Mesendoderm (in vitro differentiated cells): ENCODE data around the gene SLC44A2. TPM values are rescaled to one million over a fixed set of nuclear protein-coding genes. Genes with fewer than 3 reads are reported as not detected.
A peak's percentile ranks its signal among the peaks of the same experiment; 100 is the strongest.

ENCODE experiments used
- DNase-seq: peaks from one replicate; pipeline ENCODE4 v3.0.0; 2013
- H2AK5ac ChIP-seq: 2 replicates; pipeline ENCODE4 v1.6.1; 2013; ENCODE audit warnings: low read length, inconsistent platforms
- H2BK120ac ChIP-seq: 2 replicates; pipeline ENCODE4 v1.6.1; 2013; ENCODE audit warnings: low read depth, mild to moderate bottlenecking, low read length, moderate library complexity, mixed read lengths
- H2BK15ac ChIP-seq: replicated peaks from 2 replicates; pipeline ENCODE4 v1.6.1; 2013; ENCODE audit warnings: low read depth, mild to moderate bottlenecking, moderate library complexity
- H2BK5ac ChIP-seq: 2 replicates; pipeline ENCODE4 v1.6.1; 2013; ENCODE audit warnings: low read length, inconsistent platforms
- H3K18ac ChIP-seq: 2 replicates; pipeline ENCODE4 v1.6.1; 2013; ENCODE audit warnings: mild to moderate bottlenecking, low read length, mixed read lengths
- H3K23ac ChIP-seq: one replicate; pipeline ENCODE4 v1.6.1; 2013; ENCODE audit warnings: low read length
- H3K27ac ChIP-seq: 2 replicates; pipeline ENCODE4 v1.5.1; 2013; ENCODE audit warnings: low read depth, mild to moderate bottlenecking, inconsistent platforms, low read length, moderate library complexity
- H3K27me3 ChIP-seq: 2 replicates; pipeline ENCODE4 v1.6.1; 2013; ENCODE audit warnings: low read length, control low read depth, mild to moderate bottlenecking, inconsistent platforms; ENCODE audit not compliant: insufficient read depth, poor library complexity
- H3K36me3 ChIP-seq: 2 replicates; pipeline ENCODE4 v1.6.1; 2013; ENCODE audit warnings: low read length, inconsistent platforms; ENCODE audit not compliant: control insufficient read depth, insufficient read depth
- H3K4ac ChIP-seq: one replicate; pipeline ENCODE4 v1.6.1; 2013; ENCODE audit warnings: low read depth, mild to moderate bottlenecking, low read length, moderate library complexity
- H3K4me1 ChIP-seq: 2 replicates; pipeline ENCODE4 v1.6.1; 2013; ENCODE audit warnings: low read depth, low read length, inconsistent platforms; ENCODE audit not compliant: control insufficient read depth
- H3K4me2 ChIP-seq: 2 replicates; pipeline ENCODE4 v1.6.1; 2013; ENCODE audit warnings: low read length
- H3K4me3 ChIP-seq: 2 replicates; pipeline ENCODE4 v1.5.1; 2013; ENCODE audit warnings: mild to moderate bottlenecking, low read length
- H3K56ac ChIP-seq: one replicate; pipeline ENCODE4 v1.6.1; 2013; ENCODE audit warnings: low read length
- H3K79me1 ChIP-seq: 2 replicates; pipeline ENCODE4 v1.6.1; 2013; ENCODE audit warnings: low read length, inconsistent platforms
- H3K79me2 ChIP-seq: 2 replicates; pipeline ENCODE4 v1.6.1; 2013; ENCODE audit warnings: mild to moderate bottlenecking, low read length; ENCODE audit not compliant: control insufficient read depth, insufficient read depth
- H3K9ac ChIP-seq: 2 replicates; pipeline ENCODE4 v1.6.1; 2013; ENCODE audit warnings: low read length, inconsistent platforms
- H4K5ac ChIP-seq: one replicate; pipeline ENCODE4 v1.6.1; 2013; ENCODE audit warnings: low read length
- H4K8ac ChIP-seq: one replicate; pipeline ENCODE4 v1.6.1; 2013; ENCODE audit warnings: low read depth, mild to moderate bottlenecking, control low read depth, low read length, moderate library complexity
- WGBS: extraction: QIAGEN DNeasy Blood & Tissue Kit; methylation state at CpG from one replicate; pipeline ENCODE4 v1.1.7; 2013; ENCODE audit warnings: low lambda C conversion rate, missing lambda C conversion rate; ENCODE audit not compliant: insufficient coverage; ENCODE audit errors: extremely low coverage; 5-methylcytosine and 5-hydroxymethylcytosine counted together
- polyA plus RNA-seq, 2 experiments: library from polyadenylated mRNA; stranded (reverse); fragments of 200-250 nt; gene quantifications; one replicate each; pipeline ENCODE4 v1.2.3, GENCODE V29; 2013

SLC44A2 gene
- polyA plus RNA-seq (2013, experiment 1 of 2) = 93.4 TPM
- 90.6 TPM for polyA plus RNA-seq (2013, experiment 2 of 2)

DNA sequence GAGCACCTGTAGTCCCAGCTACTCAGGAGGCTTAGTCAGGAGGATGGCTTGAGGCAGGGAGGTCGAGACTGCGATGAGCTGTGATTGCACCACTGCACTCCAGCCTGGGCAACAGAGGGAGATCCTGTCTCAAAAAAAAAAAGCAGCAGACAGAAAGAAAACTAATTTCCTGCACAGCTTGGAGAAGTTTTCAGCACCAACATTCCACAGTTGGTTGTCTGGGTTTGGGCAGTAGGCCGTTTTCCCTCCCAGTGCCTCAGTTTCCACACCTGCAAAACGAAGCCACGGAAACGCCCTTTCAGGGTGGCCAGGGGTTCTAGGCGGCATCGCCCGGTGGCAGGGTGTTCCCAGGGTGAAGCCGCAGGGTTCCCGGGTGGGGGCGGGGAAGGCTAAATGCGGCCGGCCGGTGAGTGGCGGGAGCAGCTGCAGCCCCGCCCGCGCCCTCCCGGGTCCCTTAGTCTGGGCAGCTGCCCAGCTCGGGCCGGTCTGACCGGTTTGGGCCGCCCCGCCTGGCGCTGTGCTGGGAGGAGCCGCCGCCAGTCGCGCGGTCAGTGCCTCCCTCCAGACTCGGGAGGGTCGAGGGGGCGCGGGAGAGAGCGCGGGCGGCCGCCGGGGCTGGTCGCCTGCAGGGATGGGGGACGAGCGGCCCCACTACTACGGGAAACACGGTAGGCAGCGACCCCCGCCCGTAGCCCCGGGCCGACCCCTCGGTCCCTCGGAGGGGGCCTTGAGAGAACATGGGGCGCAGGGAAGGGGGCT lies at the start of gene SLC44A2:
Gene SLC44A2, plus strand, starts transcription at position 551 of the 759 bp plus-strand sequence. Its CDS starts 81 bp downstream, at position 632.
- H2BK5ac ChIP-seq = peak within 1 kb of the TSS; percentile 35
- H3K4me2 ChIP-seq = peak within 1 kb of the TSS; percentile 83
- H2BK15ac ChIP-seq = no peak within 1 kb of the TSS
- H3K79me1 ChIP-seq = peaks cover 4% of the 10 kb centered on the region
- no CpG with 5 or more reads among the region's 53 CpGs for WGBS
- H3K18ac ChIP-seq = peak within 1 kb of the TSS; percentile 72
- peak within 1 kb of the TSS; percentile 80 for H3K23ac ChIP-seq
- DNase-seq = peak; percentile 82
- H3K4ac ChIP-seq = peak within 1 kb of the TSS; percentile 11
- H3K4me3 ChIP-seq = peak within 1 kb of the TSS; percentile 47
- peak within 1 kb of the TSS; percentile 66 for H3K27ac ChIP-seq
- no peak within 1 kb of the TSS for H2AK5ac ChIP-seq
- peaks cover 3% of the 10 kb centered on the region for H3K36me3 ChIP-seq
- peak within 1 kb of the TSS; percentile 91 for H3K56ac ChIP-seq
- H2BK120ac ChIP-seq = peak within 1 kb of the TSS; percentile 17
- H4K8ac ChIP-seq = no peak within 1 kb of the TSS
- H3K79me2 ChIP-seq = peaks cover 4% of the 10 kb centered on the region
- peak within 1 kb of the TSS; percentile 85 for H3K9ac ChIP-seq
- H3K4me1 ChIP-seq = no peaks in the 10 kb centered on the region
- no peaks in the 10 kb centered on the region for H3K27me3 ChIP-seq
- no peak within 1 kb of the TSS for H4K5ac ChIP-seq

DNA sequence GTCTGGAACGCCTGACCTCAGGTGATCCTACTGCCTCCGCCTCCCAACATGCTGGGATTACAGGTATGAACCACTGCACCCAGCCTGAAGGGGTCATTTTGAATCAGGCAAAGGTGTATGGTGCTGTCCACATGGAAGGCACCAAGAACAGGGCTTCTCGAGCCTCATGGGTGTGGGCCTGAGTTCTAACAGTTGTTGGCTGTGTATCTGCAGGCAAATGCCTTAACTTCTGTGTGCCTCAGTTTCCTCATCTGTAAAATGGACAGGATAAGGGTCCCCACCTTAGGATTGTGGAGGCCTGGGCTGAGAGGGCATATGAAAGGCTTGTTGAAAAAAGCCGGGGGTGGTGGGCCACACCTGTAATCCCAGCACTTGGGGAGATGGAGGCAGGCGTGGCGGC lies 47.4 kb upstream of the SLC44A2 start:
- H4K5ac ChIP-seq = no peak overlapping the region
- H3K56ac ChIP-seq = no peak overlapping the region
- H3K4me3 ChIP-seq = no peak overlapping the region
- no peak overlapping the region for H3K27ac ChIP-seq
- DNase-seq = no peak
- no CpG with 5 or more reads among the region's 6 CpGs for WGBS
- no peak overlapping the region for H3K4me2 ChIP-seq
- no peaks in the 10 kb centered on the region for H3K79me1 ChIP-seq
- H3K36me3 ChIP-seq = peaks cover 1% of the 10 kb centered on the region
- no peaks in the 10 kb centered on the region for H3K27me3 ChIP-seq
- no peak overlapping the region for H2BK120ac ChIP-seq
- no peaks in the 10 kb centered on the region for H3K79me2 ChIP-seq
- H2AK5ac ChIP-seq = no peak overlapping the region
- H3K18ac ChIP-seq = no peak overlapping the region
- no peak overlapping the region for H2BK15ac ChIP-seq
- H2BK5ac ChIP-seq = no peak overlapping the region
- no peak overlapping the region for H4K8ac ChIP-seq
- H3K23ac ChIP-seq = no peak overlapping the region
- H3K4ac ChIP-seq = no peak overlapping the region
- no peaks in the 10 kb centered on the region for H3K4me1 ChIP-seq
- no peak overlapping the region for H3K9ac ChIP-seq

DNA sequence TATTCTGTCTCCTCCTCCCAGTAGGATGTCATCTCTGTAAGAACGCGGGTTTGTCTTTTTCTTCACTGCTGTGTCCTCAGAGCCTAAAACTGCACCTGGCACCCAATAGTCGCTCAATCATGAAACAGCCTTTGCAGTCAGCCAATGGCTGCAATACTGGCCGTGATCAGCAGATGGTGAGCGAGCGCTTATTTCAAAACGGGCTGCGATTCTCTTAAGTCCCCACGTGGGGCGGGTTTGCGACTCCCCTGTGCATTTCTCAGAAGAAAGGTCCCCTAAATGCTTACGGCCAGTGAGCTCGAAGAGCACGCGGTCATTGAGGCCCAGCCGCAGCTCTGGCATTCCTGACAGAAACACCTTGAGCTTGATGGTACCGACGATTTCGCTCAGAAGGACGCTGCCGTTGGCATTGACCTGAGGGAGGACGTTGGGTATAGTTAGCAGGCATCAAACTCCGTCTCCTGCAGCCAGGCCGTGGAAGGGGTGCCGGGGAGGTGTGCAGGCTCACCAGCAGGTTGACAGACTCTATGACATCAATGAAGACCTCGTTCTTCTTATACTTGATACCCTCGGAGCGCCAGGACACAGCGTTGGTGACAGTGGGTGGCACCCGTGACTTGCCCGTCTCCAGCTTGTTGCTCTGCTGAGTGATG lies 44.2 kb upstream of the SLC44A2 start:
- no peak overlapping the region for H3K27ac ChIP-seq
- H4K8ac ChIP-seq = no peak overlapping the region
- no peak overlapping the region for H3K18ac ChIP-seq
- no peaks in the 10 kb centered on the region for H3K27me3 ChIP-seq
- H2BK15ac ChIP-seq = no peak overlapping the region
- H3K79me2 ChIP-seq = no peaks in the 10 kb centered on the region
- H3K4me1 ChIP-seq = no peaks in the 10 kb centered on the region
- no CpG with 5 or more reads among the region's 31 CpGs for WGBS
- no peak overlapping the region for H3K9ac ChIP-seq
- peak overlapping the region; percentile 54 for H3K56ac ChIP-seq
- H2BK120ac ChIP-seq = no peak overlapping the region
- no peak overlapping the region for H3K4me2 ChIP-seq
- no peak overlapping the region for H3K4me3 ChIP-seq
- H4K5ac ChIP-seq = no peak overlapping the region
- no peaks in the 10 kb centered on the region for H3K79me1 ChIP-seq
- no peaks in the 10 kb centered on the region for H3K36me3 ChIP-seq
- no peak overlapping the region for H3K23ac ChIP-seq
- no peak overlapping the region for H2BK5ac ChIP-seq
- peak; percentile 96 for DNase-seq
- H2AK5ac ChIP-seq = no peak overlapping the region
- H3K4ac ChIP-seq = no peak overlapping the region

DNA sequence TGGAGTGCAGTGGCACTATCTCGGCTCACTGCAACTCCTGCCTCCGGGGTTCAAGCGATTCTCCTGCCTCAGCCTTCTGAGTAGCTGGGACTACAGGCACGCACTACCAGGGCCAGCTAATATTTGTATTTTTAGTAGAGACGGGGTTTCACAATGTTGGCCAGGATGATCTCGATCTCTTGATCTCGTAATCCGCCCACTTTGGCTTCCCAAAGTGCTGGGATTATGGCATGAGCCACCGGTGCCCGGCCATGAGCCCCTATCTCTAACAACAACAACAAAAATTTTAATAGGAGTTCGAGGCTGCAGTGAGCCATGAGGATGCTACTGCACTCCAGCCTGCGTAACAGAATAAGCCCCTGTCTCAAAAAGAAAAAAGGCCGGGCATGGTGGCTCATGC lies 43.3 kb upstream of the SLC44A2 start:
- H3K4me1 ChIP-seq = no peaks in the 10 kb centered on the region
- no peak overlapping the region for H3K18ac ChIP-seq
- H3K4me2 ChIP-seq = no peak overlapping the region
- no peak overlapping the region for H2AK5ac ChIP-seq
- DNase-seq = no peak
- H3K9ac ChIP-seq = no peak overlapping the region
- H3K27me3 ChIP-seq = no peaks in the 10 kb centered on the region
- H3K79me1 ChIP-seq = no peaks in the 10 kb centered on the region
- no peak overlapping the region for H3K23ac ChIP-seq
- H3K27ac ChIP-seq = no peak overlapping the region
- H4K5ac ChIP-seq = no peak overlapping the region
- no peaks in the 10 kb centered on the region for H3K36me3 ChIP-seq
- no peak overlapping the region for H3K56ac ChIP-seq
- H3K4me3 ChIP-seq = no peak overlapping the region
- no peak overlapping the region for H3K4ac ChIP-seq
- no peak overlapping the region for H2BK5ac ChIP-seq
- WGBS = no CpG with 5 or more reads among the region's 13 CpGs
- H2BK15ac ChIP-seq = no peak overlapping the region
- no peak overlapping the region for H2BK120ac ChIP-seq
- no peaks in the 10 kb centered on the region for H3K79me2 ChIP-seq
- no peak overlapping the region for H4K8ac ChIP-seq

- no peak overlapping the region for H2BK120ac ChIP-seq
- DNase-seq = peak; percentile 65
- no peaks in the 10 kb centered on the region for H3K36me3 ChIP-seq
- H3K4me1 ChIP-seq = no peaks in the 10 kb centered on the region
- no peak overlapping the region for H3K4me3 ChIP-seq
- no peak overlapping the region for H3K4ac ChIP-seq
- no peak overlapping the region for H3K4me2 ChIP-seq
- no peaks in the 10 kb centered on the region for H3K27me3 ChIP-seq
- H3K9ac ChIP-seq = no peak overlapping the region
- no peak overlapping the region for H4K5ac ChIP-seq
- no peak overlapping the region for H2AK5ac ChIP-seq
- H2BK15ac ChIP-seq = no peak overlapping the region
- H3K27ac ChIP-seq = no peak overlapping the region
- H3K56ac ChIP-seq = no peak overlapping the region
- H3K23ac ChIP-seq = no peak overlapping the region
- H3K79me2 ChIP-seq = no peaks in the 10 kb centered on the region
- H2BK5ac ChIP-seq = no peak overlapping the region
- no CpG with 5 or more reads among the region's 9 CpGs for WGBS
- no peak overlapping the region for H3K18ac ChIP-seq
- no peaks in the 10 kb centered on the region for H3K79me1 ChIP-seq
- H4K8ac ChIP-seq = no peak overlapping the region
Observed at GRCh38 chr19:10583036-10583776, 42.1 kb upstream of the SLC44A2 start.
